ENCODE results near the gene GPN1. TPM values are rescaled to one million over a fixed set of nuclear protein-coding genes. Genes with fewer than 3 reads are reported as not detected.
A peak's percentile ranks its signal among the peaks of the same experiment; 100 is the strongest.
"Not testable (repeated sequence)": the region's sequence is repeated elsewhere in the genome, so short reads cannot be mapped to it uniquely, and the experiment has no call there.

GPN1 gene
- total RNA-seq, 1 experiment from 2014 or later = 37.2 TPM

GRCh38 chr2:27627963-27628766 lies 685 bp upstream of the GPN1 start:
- in situ Hi-C loops (cut with HindIII; ENCODE audit: low pct_unique_long_range_greater_than_20kb, low sequenced_read_pairs) = no loop called here
- no peaks in the 10 kb centered on the region for H3K9me3 ChIP-seq (ENCODE audit: control insufficient read depth, insufficient read depth, low read depth, low read length)
- CTCF ChIA-PET = interaction anchor here (0.5 to 0.6 kb wide), 3 partner anchors 41 to 92 kb away, joined by 3 to 11 read pairs (median 3); no protein-coding TSS in a partner anchor
- H3K4me1 ChIP-seq (ENCODE audit: control insufficient read depth, insufficient read depth, low read length) = peaks cover 8% of the 10 kb centered on the region
- H3K27me3 ChIP-seq (ENCODE audit: control insufficient read depth, insufficient read depth, low read length) = no peaks in the 10 kb centered on the region
- intact Hi-C loops (cut with micrococcal nuclease; ENCODE audit: unreplicated experiment) = loop anchor here (5.0 kb wide), 1 partner anchor 221 kb away; the partner anchor contains the start of gene PPM1G
- BruUV-seq (replicated peaks) = TSS peak; percentile 78
- peak overlapping the region; percentile 92 for H3K27ac ChIP-seq (ENCODE audit: low read length)
- DNase-seq (ENCODE audit: low read depth, low spot score) = peak; percentile 42
- TF ChIP-seq TCF7L2 (IDR thresholded peaks at IDR 0.05; ENCODE audit: low read depth, low read length) (no peak), SIN3A (IDR thresholded peaks at IDR 0.05; ENCODE audit: borderline replicate concordance, insufficient read depth, low read depth, low read length) (no peak), REST (IDR thresholded peaks at IDR 0.05; ENCODE audit: insufficient read depth in 1 of 2, low read depth in 2 of 2, low read length in 1 of 2) (no peak), CTCF (IDR thresholded peaks at IDR 0.05) (no peak), POLR2AphosphoS5 (IDR thresholded peaks at IDR 0.05; ENCODE audit: low read depth, low read length) (no peak)
- H3K36me3 ChIP-seq (ENCODE audit: control insufficient read depth, insufficient read depth, low read length) = peaks cover 6% of the 10 kb centered on the region
- peak overlapping the region; percentile 77 to 100 for H3K4me3 ChIP-seq (ENCODE audit: low read depth in 2 of 2, low read length in 2 of 2)
- POLR2A ChIA-PET = interaction anchor here (0.6 to 0.9 kb wide), 2 partner anchors 15 to 42 kb away, joined by 3 read pairs; no protein-coding TSS in a partner anchor
- ATAC-seq = peak; percentile 68

- H3K4me3 ChIP-seq (ENCODE audit: low read depth in 2 of 2, low read length in 2 of 2); CTCF ChIA-PET; intact Hi-C loops (cut with micrococcal nuclease; ENCODE audit: unreplicated experiment); H3K4me1 ChIP-seq (ENCODE audit: control insufficient read depth, insufficient read depth, low read length); ATAC-seq; DNase-seq (ENCODE audit: low read depth, low spot score); H3K27ac ChIP-seq (ENCODE audit: low read length); in situ Hi-C loops (cut with HindIII; ENCODE audit: low pct_unique_long_range_greater_than_20kb, low sequenced_read_pairs); H3K9me3 ChIP-seq (ENCODE audit: control insufficient read depth, insufficient read depth, low read depth, low read length); H3K27me3 ChIP-seq (ENCODE audit: control insufficient read depth, insufficient read depth, low read length); BruUV-seq (replicated peaks): not testable (repeated sequence)
- POLR2A ChIA-PET = interaction anchor here (0.6 kb wide), 1 partner anchor 10 kb away, joined by 3 read pairs; no protein-coding TSS in a partner anchor
- peaks cover 13% of the 10 kb centered on the region for H3K36me3 ChIP-seq (ENCODE audit: control insufficient read depth, insufficient read depth, low read length)
Observed at GRCh38 chr2:27630257-27630656, 1.4 kb downstream of the GPN1 start.

GRCh38 chr2:27634291-27634690 lies 5.4 kb downstream of the GPN1 start:
- ATAC-seq (no peak), DNase-seq (ENCODE audit: low read depth, low spot score) (no peak)
- intact Hi-C loops (cut with micrococcal nuclease; ENCODE audit: unreplicated experiment) = no loop called here
- ChIA-PET CTCF (no interaction called here), POLR2A (no interaction called here)
- Histone ChIP-seq H3K36me3 (ENCODE audit: control insufficient read depth, insufficient read depth, low read length) (peaks cover 23% of the 10 kb centered on the region), H3K27ac (ENCODE audit: low read length) (no peak overlapping the region), H3K9me3 (ENCODE audit: control insufficient read depth, insufficient read depth, low read depth, low read length) (no peaks in the 10 kb centered on the region), H3K27me3 (ENCODE audit: control insufficient read depth, insufficient read depth, low read length) (no peaks in the 10 kb centered on the region), H3K4me1 (ENCODE audit: control insufficient read depth, insufficient read depth, low read length) (peaks cover 3% of the 10 kb centered on the region; the same call in 1 of the 2 replicates), H3K4me3 (ENCODE audit: low read depth in 2 of 2, low read length in 2 of 2) (no peak overlapping the region)
- in situ Hi-C loops (cut with HindIII; ENCODE audit: low pct_unique_long_range_greater_than_20kb, low sequenced_read_pairs) = no loop called here
- no TSS peak for BruUV-seq (replicated peaks)
- TF ChIP-seq TCF7L2 (IDR thresholded peaks at IDR 0.05; ENCODE audit: low read depth, low read length) (no peak), POLR2AphosphoS5 (IDR thresholded peaks at IDR 0.05; ENCODE audit: low read depth, low read length) (no peak), CTCF (IDR thresholded peaks at IDR 0.05) (no peak), REST (IDR thresholded peaks at IDR 0.05; ENCODE audit: insufficient read depth in 1 of 2, low read depth in 2 of 2, low read length in 1 of 2) (no peak), SIN3A (IDR thresholded peaks at IDR 0.05; ENCODE audit: borderline replicate concordance, insufficient read depth, low read depth, low read length) (no peak)
